KMS-11 (cell line): ENCODE results near the gene FIGNL2.

Experiments used
- H2AFZ ChIP-seq: fragments of 200-600 bp; sonication (generic); 2 replicates; pipeline ENCODE4 v1.6.1; 2016; ENCODE audit warnings: antibody characterized with exemption, mixed run types, low read depth
- H3K27ac ChIP-seq: fragments of 200-600 bp; sonication (generic); 2 replicates; pipeline ENCODE4 v1.6.1; 2016; ENCODE audit warnings: mild to moderate bottlenecking, mixed run types
- H3K27me3 ChIP-seq: fragments of 200-600 bp; sonication (generic); 2 replicates; pipeline ENCODE4 v1.6.1; 2017; ENCODE audit warnings: mild to moderate bottlenecking, low read depth, mixed run types, moderate library complexity; ENCODE audit not compliant: insufficient read depth
- H3K36me3 ChIP-seq: fragments of 200-600 bp; sonication (generic); 2 replicates; pipeline ENCODE4 v1.6.1; 2017; ENCODE audit warnings: mild to moderate bottlenecking, mixed run types; ENCODE audit not compliant: insufficient read depth
- H3K4me1 ChIP-seq: fragments of 200-600 bp; sonication (generic); 2 replicates; pipeline ENCODE4 v1.6.1; 2016; ENCODE audit warnings: mild to moderate bottlenecking, low read depth, mixed run types; ENCODE audit not compliant: poor library complexity, severe bottlenecking
- H3K4me2 ChIP-seq: fragments of 200-600 bp; sonication (generic); 2 replicates; pipeline ENCODE4 v1.7.0; 2016; ENCODE audit warnings: mild to moderate bottlenecking, mixed run types
- H3K4me3 ChIP-seq: fragments of 200-600 bp; sonication (generic); IDR thresholded peaks from 2 replicates; pipeline ENCODE4 v1.6.1; 2017; ENCODE audit warnings: low read depth, low read length, mixed read lengths; ENCODE audit not compliant: insufficient read depth
- H3K79me2 ChIP-seq: fragments of 200-600 bp; sonication (generic); 2 replicates; pipeline ENCODE4 v1.6.1; 2016; ENCODE audit warnings: low read depth, mixed run types; ENCODE audit not compliant: insufficient read depth
- H3K9ac ChIP-seq: fragments of 200-600 bp; sonication (generic); 2 replicates; pipeline ENCODE4 v1.6.1; 2016; ENCODE audit warnings: mild to moderate bottlenecking, mixed run types
- H4K20me1 ChIP-seq: fragments of 200-600 bp; sonication (generic); 2 replicates; pipeline ENCODE4 v1.6.1; 2016; ENCODE audit warnings: mild to moderate bottlenecking, mixed run types; ENCODE audit not compliant: insufficient read depth
- CTCF ChIP-seq: fragments of 200-600 bp; sonication (generic); conservative IDR thresholded peaks from 2 replicates; pipeline ENCODE4 v1.6.1; 2017; ENCODE audit warnings: low read depth, mild to moderate bottlenecking, antibody characterized with exemption, low read length, moderate library complexity, mixed read lengths

FIGNL2 gene

GRCh38 chr12:51873251-51873994 lies 24.9 kb upstream of the FIGNL2 start:
- no peaks in the 10 kb centered on the region for H3K36me3 ChIP-seq
- no peak for TF ChIP-seq CTCF
- H3K27ac ChIP-seq = no peak overlapping the region
- H3K9ac ChIP-seq = no peak overlapping the region
- H4K20me1 ChIP-seq = no peaks in the 10 kb centered on the region
- H3K4me2 ChIP-seq = no peak overlapping the region
- no peaks in the 10 kb centered on the region for H3K79me2 ChIP-seq
- no peaks in the 10 kb centered on the region; the same call in 1 of the 2 replicates for H3K27me3 ChIP-seq
- no peak overlapping the region for H2AFZ ChIP-seq
- H3K4me1 ChIP-seq = no peaks in the 10 kb centered on the region
- H3K4me3 ChIP-seq = no peak overlapping the region

- no peaks in the 10 kb centered on the region for H3K4me1 ChIP-seq
- H3K27ac ChIP-seq = no peak overlapping the region
- H2AFZ ChIP-seq = no peak overlapping the region
These were observed 24.1 kb upstream of the FIGNL2 start for GRCh38 chr12:51872689-51872981.

GRCh38 chr12:51871918-51872688 lies 23.6 kb upstream of the FIGNL2 start:
- H4K20me1 ChIP-seq = no peaks in the 10 kb centered on the region
- H3K79me2 ChIP-seq = no peaks in the 10 kb centered on the region
- no peak overlapping the region for H3K9ac ChIP-seq
- no peak overlapping the region for H2AFZ ChIP-seq
- no peak overlapping the region for H3K4me2 ChIP-seq
- no peak overlapping the region for H3K27ac ChIP-seq
- H3K4me3 ChIP-seq = no peak overlapping the region
- TF ChIP-seq CTCF = no peak
- H3K36me3 ChIP-seq = no peaks in the 10 kb centered on the region
- H3K4me1 ChIP-seq = no peaks in the 10 kb centered on the region
- H3K27me3 ChIP-seq = no peaks in the 10 kb centered on the region; the same call in 1 of the 2 replicates

More at GRCh38 chr12:51872689-51872981, 24.1 kb upstream of the FIGNL2 start:
- Histone ChIP-seq H3K4me3 (no peak overlapping the region), H3K36me3 (no peaks in the 10 kb centered on the region), H3K4me2 (no peak overlapping the region), H3K27me3 (no peaks in the 10 kb centered on the region; the same call in 1 of the 2 replicates), H4K20me1 (no peaks in the 10 kb centered on the region), H3K79me2 (no peaks in the 10 kb centered on the region), H3K9ac (no peak overlapping the region)
- no peak for TF ChIP-seq CTCF

- no peaks in the 10 kb centered on the region for H3K79me2 ChIP-seq
- no peak for TF ChIP-seq CTCF
- H3K9ac ChIP-seq = no peak overlapping the region
- no peak overlapping the region for H3K27ac ChIP-seq
- H2AFZ ChIP-seq = no peak overlapping the region
- no peaks in the 10 kb centered on the region for H4K20me1 ChIP-seq
- no peaks in the 10 kb centered on the region for H3K4me1 ChIP-seq
- no peak overlapping the region for H3K4me3 ChIP-seq
- no peaks in the 10 kb centered on the region; the same call in 1 of the 2 replicates for H3K27me3 ChIP-seq
- no peaks in the 10 kb centered on the region for H3K36me3 ChIP-seq
- no peak overlapping the region for H3K4me2 ChIP-seq
These were observed 22.6 kb upstream of the FIGNL2 start for GRCh38 chr12:51871126-51871525.
